Measurements from ENCODE around the gene ZNF653.

The ZNF653 gene

DNA sequence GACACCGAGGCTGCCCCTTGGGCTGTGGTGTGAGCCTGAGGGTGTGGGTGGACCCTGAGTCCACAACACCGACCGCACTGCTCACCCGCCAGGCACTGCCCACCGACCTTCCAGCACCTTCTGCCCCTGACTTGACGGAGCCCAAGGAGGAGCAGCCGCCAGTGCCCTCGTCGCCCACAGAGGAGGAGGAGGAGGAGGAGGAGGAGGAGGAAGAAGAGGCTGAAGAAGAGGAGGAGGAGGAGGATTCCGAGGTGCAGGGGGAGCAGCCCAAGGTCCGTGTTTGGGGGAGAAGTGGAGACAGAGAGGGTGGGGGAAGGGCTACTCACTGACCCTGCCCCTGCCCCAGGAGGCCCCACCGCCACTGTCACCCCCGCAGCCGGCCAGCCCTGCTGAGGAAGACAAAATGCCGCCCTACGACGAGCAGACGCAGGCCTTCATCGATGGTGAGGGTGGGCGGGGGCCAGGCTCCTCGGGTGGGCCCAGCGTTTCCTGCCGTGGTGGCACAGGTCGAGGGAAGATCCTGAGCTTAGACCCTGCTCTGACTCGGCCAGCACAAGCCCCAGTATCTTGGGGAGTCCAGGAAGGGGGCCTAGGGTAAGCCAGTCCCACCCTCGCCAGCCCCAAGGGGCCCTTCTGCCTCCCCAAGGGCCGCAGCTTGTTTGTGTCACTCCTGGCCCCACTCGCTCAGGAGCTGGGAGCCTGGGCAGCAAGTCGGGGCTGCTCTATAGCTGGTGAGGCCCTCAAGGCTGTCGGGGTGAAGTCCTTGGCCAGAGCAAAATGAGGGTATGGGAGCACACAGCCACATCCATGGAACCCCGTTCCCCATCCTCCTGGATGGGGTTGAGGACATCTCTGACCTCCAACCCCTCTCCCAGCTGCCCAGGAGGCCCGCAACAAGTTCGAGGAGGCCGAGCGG is 58.0 kb downstream of the ZNF653 start:
- TF ChIP-seq, protein P1, sequence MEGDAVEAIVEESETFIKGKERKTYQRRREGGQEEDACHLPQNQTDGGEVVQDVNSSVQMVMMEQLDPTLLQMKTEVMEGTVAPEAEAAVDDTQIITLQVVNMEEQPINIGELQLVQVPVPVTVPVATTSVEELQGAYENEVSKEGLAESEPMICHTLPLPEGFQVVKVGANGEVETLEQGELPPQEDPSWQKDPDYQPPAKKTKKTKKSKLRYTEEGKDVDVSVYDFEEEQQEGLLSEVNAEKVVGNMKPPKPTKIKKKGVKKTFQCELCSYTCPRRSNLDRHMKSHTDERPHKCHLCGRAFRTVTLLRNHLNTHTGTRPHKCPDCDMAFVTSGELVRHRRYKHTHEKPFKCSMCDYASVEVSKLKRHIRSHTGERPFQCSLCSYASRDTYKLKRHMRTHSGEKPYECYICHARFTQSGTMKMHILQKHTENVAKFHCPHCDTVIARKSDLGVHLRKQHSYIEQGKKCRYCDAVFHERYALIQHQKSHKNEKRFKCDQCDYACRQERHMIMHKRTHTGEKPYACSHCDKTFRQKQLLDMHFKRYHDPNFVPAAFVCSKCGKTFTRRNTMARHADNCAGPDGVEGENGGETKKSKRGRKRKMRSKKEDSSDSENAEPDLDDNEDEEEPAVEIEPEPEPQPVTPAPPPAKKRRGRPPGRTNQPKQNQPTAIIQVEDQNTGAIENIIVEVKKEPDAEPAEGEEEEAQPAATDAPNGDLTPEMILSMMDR (IDR thresholded peaks at IDR 0.05; ENCODE audit: low read length, missing control alignments): no peak
- DNase-seq (ENCODE audit: low read depth): no peak
- H3K4me3 ChIP-seq (replicated peaks; ENCODE audit: low read depth, low read length): no peak overlapping the region

DNA sequence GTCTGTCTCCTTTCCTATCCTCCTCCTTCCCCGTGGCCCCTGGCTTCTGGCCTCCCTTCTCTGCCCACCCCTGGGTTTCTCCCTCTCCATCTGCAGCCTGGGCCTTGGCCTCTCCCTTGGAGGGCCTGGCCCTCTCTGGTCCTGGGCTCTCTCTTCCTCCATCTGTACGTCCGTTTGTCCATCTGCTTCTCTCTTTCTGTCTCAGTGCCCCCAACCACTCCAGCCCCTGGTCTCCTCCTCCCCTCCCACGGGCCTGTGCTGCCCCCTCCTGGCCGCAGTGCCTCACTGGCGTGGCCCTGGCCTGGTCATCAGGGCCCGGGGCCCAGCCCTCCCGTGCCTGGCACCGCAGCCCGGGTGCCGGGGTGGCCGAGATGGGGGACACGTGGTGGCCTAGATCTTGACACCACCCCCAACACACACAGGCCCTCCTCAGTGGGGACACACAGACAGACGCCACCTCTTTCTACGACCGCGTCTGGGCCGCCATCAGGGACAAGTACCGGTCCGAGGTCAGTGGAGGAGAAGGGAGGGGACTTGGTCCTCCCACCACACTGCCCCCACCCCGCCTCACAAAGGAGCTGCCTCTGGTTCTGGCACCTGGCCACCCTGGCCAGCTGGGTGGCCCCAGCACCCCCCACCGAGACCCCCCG is 58.9 kb downstream of the ZNF653 start:
- TF ChIP-seq, protein P1 (IDR thresholded peaks at IDR 0.05; ENCODE audit: low read length, missing control alignments): peak; percentile 69
- peak; percentile 33 for DNase-seq (ENCODE audit: low read depth)
- H3K4me3 ChIP-seq (replicated peaks; ENCODE audit: low read depth, low read length): no peak overlapping the region

DNA sequence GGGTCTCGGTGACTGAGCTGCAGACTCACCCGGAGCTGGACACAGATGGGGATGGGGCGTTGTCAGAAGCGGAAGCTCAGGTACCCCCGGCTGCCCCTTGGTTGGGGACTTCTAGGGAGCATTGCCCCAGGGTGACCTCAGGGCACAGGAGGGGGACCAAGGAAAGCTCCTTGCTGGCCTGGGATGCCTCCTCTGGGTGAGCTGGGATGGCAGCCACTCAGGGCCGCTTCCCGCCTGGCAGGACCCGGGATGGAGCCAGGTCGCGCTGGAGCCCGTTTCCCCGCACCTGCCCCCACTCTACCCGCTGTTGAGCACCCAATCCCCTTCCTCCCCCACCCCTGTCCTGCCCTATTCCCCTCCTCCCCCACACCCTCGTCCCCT is 59.4 kb downstream of the ZNF653 start:
- DNase-seq (ENCODE audit: low read depth): no peak
- TF ChIP-seq, protein P1 (IDR thresholded peaks at IDR 0.05; ENCODE audit: low read length, missing control alignments): no peak
- H3K4me3 ChIP-seq (replicated peaks; ENCODE audit: low read depth, low read length): no peak overlapping the region

DNA sequence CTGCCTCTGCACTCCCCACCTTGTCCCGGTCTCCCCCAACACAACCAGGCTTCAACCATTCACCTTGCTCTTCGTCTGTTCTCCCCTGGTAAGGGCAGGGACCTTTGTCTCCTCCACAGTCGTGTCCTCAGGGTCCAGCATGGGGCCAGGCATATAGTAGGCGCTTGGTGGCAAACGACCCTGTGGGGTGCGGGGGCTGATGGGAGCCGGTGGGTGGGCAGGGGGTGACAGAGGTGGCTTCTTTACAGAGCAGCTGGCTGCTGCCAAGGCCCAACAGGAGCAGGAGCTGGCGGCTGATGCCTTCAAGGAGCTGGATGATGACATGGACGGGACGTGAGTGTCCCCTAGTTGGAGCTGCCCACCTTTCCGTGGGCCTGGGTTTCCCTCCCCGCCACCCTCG is 60.5 kb downstream of the ZNF653 start:
- DNase-seq (ENCODE audit: low read depth): no peak
- TF ChIP-seq, protein P1 (IDR thresholded peaks at IDR 0.05; ENCODE audit: low read length, missing control alignments): no peak
- no peak overlapping the region for H3K4me3 ChIP-seq (replicated peaks; ENCODE audit: low read depth, low read length)

DNA sequence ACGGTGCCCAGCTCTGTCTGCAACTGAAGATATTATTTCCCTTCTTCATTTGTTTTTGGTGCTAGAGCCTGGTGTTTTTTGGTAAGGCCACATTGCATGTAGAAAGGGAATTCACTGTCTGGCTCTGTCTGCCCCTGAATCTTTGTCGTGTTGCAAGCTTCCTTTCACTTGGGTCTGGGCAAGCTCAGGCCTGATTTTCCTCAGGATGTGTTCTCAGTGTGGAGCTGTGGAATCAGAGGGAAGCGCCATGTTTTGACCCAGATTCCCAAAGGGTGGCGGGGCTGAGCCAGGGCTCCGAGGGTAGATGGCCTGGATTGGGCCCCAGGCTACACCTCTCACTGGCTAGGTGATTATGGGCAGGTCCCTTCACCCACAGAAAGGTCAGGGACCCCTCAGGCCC is 61.6 kb downstream of the ZNF653 start:
- TF ChIP-seq, protein P1 (IDR thresholded peaks at IDR 0.05; ENCODE audit: low read length, missing control alignments): no peak
- DNase-seq (ENCODE audit: low read depth): no peak
- no peak overlapping the region for H3K4me3 ChIP-seq (replicated peaks; ENCODE audit: low read depth, low read length)

DNA sequence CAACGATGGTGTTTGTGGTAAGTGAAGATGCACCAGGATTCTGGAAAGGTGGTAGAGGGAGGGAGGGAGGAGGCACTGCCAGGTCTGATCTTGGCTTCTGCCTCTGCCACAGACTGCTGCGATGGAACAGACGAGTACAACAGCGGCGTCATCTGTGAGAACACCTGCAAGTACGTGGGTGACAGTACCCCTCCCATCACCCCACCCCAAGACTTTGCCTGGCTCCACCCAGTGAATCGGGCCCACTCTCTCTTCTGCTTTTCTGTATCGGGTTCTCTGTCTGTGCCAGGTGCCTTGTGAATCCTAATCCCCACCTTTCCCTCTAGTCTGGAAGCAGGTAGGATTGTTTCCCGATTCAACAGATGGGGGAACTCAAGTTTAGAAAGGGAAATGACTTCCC is 67.7 kb downstream of the ZNF653 start:
- TF ChIP-seq, protein P1 (IDR thresholded peaks at IDR 0.05; ENCODE audit: low read length, missing control alignments): no peak
- no peak overlapping the region for H3K4me3 ChIP-seq (replicated peaks; ENCODE audit: low read depth, low read length)
- no peak for DNase-seq (ENCODE audit: low read depth)

Data from fibroblast of pulmonary artery (primary cell).